Activated CD4-positive, CD25-positive, alpha-beta regulatory T cell treated with anti-CD3 and anti-CD28 coated beads, Interleukin-2, amount 50 U/mL, for 24 hours (primary cell): ENCODE results near the gene TMEM147.

Experiments
- ATAC-seq, 2 donors: fragments of 150-1000 bp; cut with Tn5 transposase; one replicate each; pipeline ENCODE4 v1.10.0; 2021; ENCODE audit warnings: mild to moderate bottlenecking in 1 of 2, moderate library complexity in 1 of 2

TMEM147 gene

GRCh38 chr19:35521124-35521743, 24.2 kb upstream of the TMEM147 start:
- no peak for ATAC-seq

- ATAC-seq: no peak
Measured at GRCh38 chr19:35522745-35523327, 22.6 kb upstream of the TMEM147 start.

- no peak for ATAC-seq
Measured at GRCh38 chr19:35524181-35524837, 21.1 kb upstream of the TMEM147 start.

- ATAC-seq: no peak
Measured at GRCh38 chr19:35525873-35526272, 19.6 kb upstream of the TMEM147 start.

GRCh38 chr19:35528218-35529038, 17.0 kb upstream of the TMEM147 start, which contains the start of gene SBSN:
Gene SBSN (minus strand): TSS chr19:35528311. CDS start chr19:35528281, 30 bp downstream.
- no peak for ATAC-seq

- ATAC-seq: no peak
Measured at GRCh38 chr19:35529241-35530218, 15.9 kb upstream of the TMEM147 start.

GRCh38 chr19:35531291-35531690, 14.1 kb upstream of the TMEM147 start:
- ATAC-seq: no peak

- ATAC-seq: no peak
Measured at GRCh38 chr19:35533201-35533821, 12.1 kb upstream of the TMEM147 start, which contains the start of gene GAPDHS. Gene GAPDHS (plus strand): TSS chr19:35533456. CDS start chr19:35533528, 72 bp downstream.

- ATAC-seq: peak; percentile 66 to 70
Measured at GRCh38 chr19:35533822-35534392, 11.5 kb upstream of the TMEM147 start.

- no peak for ATAC-seq
Measured at GRCh38 chr19:35534803-35535480, 10.5 kb upstream of the TMEM147 start.

GRCh38 chr19:35539314-35539713, 6.1 kb upstream of the TMEM147 start:
- no peak for ATAC-seq

- no peak for ATAC-seq
Measured at GRCh38 chr19:35539850-35540249, 5.6 kb upstream of the TMEM147 start.

GRCh38 chr19:35540356-35540927, 5.0 kb upstream of the TMEM147 start:
- ATAC-seq: no peak

GRCh38 chr19:35542209-35542608, 3.2 kb upstream of the TMEM147 start:
- no peak for ATAC-seq

GRCh38 chr19:35543280-35544109, 1.9 kb upstream of the TMEM147 start:
- ATAC-seq: no peak

- ATAC-seq: no peak
Measured at GRCh38 chr19:35544110-35544802, 1.2 kb upstream of the TMEM147 start.

- peak; percentile 84 to 86 for ATAC-seq
Measured at GRCh38 chr19:35545855-35546381, 492 bp downstream of the TMEM147 start.

- no peak for ATAC-seq
Measured at GRCh38 chr19:35546532-35546931, 1.1 kb downstream of the TMEM147 start.
